ENCODE results near the gene ATG12.

The ATG12 gene

GRCh38 chr5:115875447-115875846 is 34.1 kb upstream of the ATG12 start:
- Histone ChIP-seq H3K9me3 (ENCODE audit: insufficient read depth, low read length) (no peaks in the 10 kb centered on the region), H3K27me3 (ENCODE audit: low read depth, low read length) (no peaks in the 10 kb centered on the region), H3K4me2 (ENCODE audit: low read length) (no peak overlapping the region), H3K27ac (ENCODE audit: low read length) (no peak overlapping the region), H4K20me1 (ENCODE audit: insufficient read depth, low read length) (no peaks in the 10 kb centered on the region), H3K4me1 (ENCODE audit: low read length) (no peaks in the 10 kb centered on the region), H3K9ac (ENCODE audit: low read length) (no peak overlapping the region), H3K79me2 (ENCODE audit: low read length) (no peaks in the 10 kb centered on the region), H2AFZ (ENCODE audit: low read depth, low read length) (no peak overlapping the region), H3K36me3 (replicated peaks; ENCODE audit: low read depth, low read length) (peaks cover 13% of the 10 kb centered on the region), H3K4me3 (ENCODE audit: low read length) (no peak overlapping the region)
- TF ChIP-seq CTCF (IDR thresholded peaks at IDR 0.05; ENCODE audit: low read depth, low read length), result no peak
- no peak for TF ChIP-seq EZH2phosphoT487 (IDR thresholded peaks at IDR 0.05; ENCODE audit: low read depth)

GRCh38 chr5:115873392-115873791 is 32.0 kb upstream of the ATG12 start:
- no peaks in the 10 kb centered on the region for H3K79me2 ChIP-seq (ENCODE audit: low read length)
- peaks cover 18% of the 10 kb centered on the region for H3K36me3 ChIP-seq (replicated peaks; ENCODE audit: low read depth, low read length)
- no peak overlapping the region for H3K9ac ChIP-seq (ENCODE audit: low read length)

GRCh38 chr5:115872447-115872846 is 31.1 kb upstream of the ATG12 start:
- Histone ChIP-seq H4K20me1 (ENCODE audit: insufficient read depth, low read length) (no peaks in the 10 kb centered on the region), H3K27ac (ENCODE audit: low read length) (no peak overlapping the region), H3K9ac (ENCODE audit: low read length) (no peak overlapping the region), H3K36me3 (replicated peaks; ENCODE audit: low read depth, low read length) (peaks cover 18% of the 10 kb centered on the region), H3K27me3 (ENCODE audit: low read depth, low read length) (no peaks in the 10 kb centered on the region), H3K4me2 (ENCODE audit: low read length) (no peak overlapping the region), H3K4me3 (ENCODE audit: low read length) (no peak overlapping the region), H3K9me3 (ENCODE audit: insufficient read depth, low read length) (no peaks in the 10 kb centered on the region), H3K79me2 (ENCODE audit: low read length) (no peaks in the 10 kb centered on the region), H2AFZ (ENCODE audit: low read depth, low read length) (no peak overlapping the region), H3K4me1 (ENCODE audit: low read length) (no peaks in the 10 kb centered on the region)
- TF ChIP-seq EZH2phosphoT487 (IDR thresholded peaks at IDR 0.05; ENCODE audit: low read depth), result no peak
- TF ChIP-seq CTCF (IDR thresholded peaks at IDR 0.05; ENCODE audit: low read depth, low read length), result no peak

More at GRCh38 chr5:115873392-115873791, 32.0 kb upstream of the ATG12 start:
- Histone ChIP-seq H3K4me2 (ENCODE audit: low read length) (no peak overlapping the region), H3K4me1 (ENCODE audit: low read length) (no peaks in the 10 kb centered on the region), H4K20me1 (ENCODE audit: insufficient read depth, low read length) (no peaks in the 10 kb centered on the region), H3K27me3 (ENCODE audit: low read depth, low read length) (no peaks in the 10 kb centered on the region), H3K27ac (ENCODE audit: low read length) (no peak overlapping the region), H3K9me3 (ENCODE audit: insufficient read depth, low read length) (no peaks in the 10 kb centered on the region), H3K4me3 (ENCODE audit: low read length) (no peak overlapping the region), H2AFZ (ENCODE audit: low read depth, low read length) (no peak overlapping the region)
- TF ChIP-seq EZH2phosphoT487 (IDR thresholded peaks at IDR 0.05; ENCODE audit: low read depth) (no peak), CTCF (IDR thresholded peaks at IDR 0.05; ENCODE audit: low read depth, low read length) (no peak)

- no peak overlapping the region for H3K4me3 ChIP-seq (ENCODE audit: low read length)
- no peak overlapping the region for H2AFZ ChIP-seq (ENCODE audit: low read depth, low read length)
- H3K9ac ChIP-seq (ENCODE audit: low read length), result no peak overlapping the region
- H4K20me1 ChIP-seq (ENCODE audit: insufficient read depth, low read length), result peaks cover 12% of the 10 kb centered on the region
- peaks cover 7% of the 10 kb centered on the region for H3K4me1 ChIP-seq (ENCODE audit: low read length)
- peaks cover 13% of the 10 kb centered on the region for H3K36me3 ChIP-seq (replicated peaks; ENCODE audit: low read depth, low read length)
- no peak overlapping the region for H3K4me2 ChIP-seq (ENCODE audit: low read length)
- no peaks in the 10 kb centered on the region for H3K9me3 ChIP-seq (ENCODE audit: insufficient read depth, low read length)
- H3K27me3 ChIP-seq (ENCODE audit: low read depth, low read length), result no peaks in the 10 kb centered on the region
- no peak for TF ChIP-seq CTCF (IDR thresholded peaks at IDR 0.05; ENCODE audit: low read depth, low read length)
- TF ChIP-seq EZH2phosphoT487 (IDR thresholded peaks at IDR 0.05; ENCODE audit: low read depth), result no peak
- H3K79me2 ChIP-seq (ENCODE audit: low read length), result no peaks in the 10 kb centered on the region
- H3K27ac ChIP-seq (ENCODE audit: low read length), result no peak overlapping the region
Measured at GRCh38 chr5:115869256-115869795, 28.0 kb upstream of the ATG12 start.

Measured in OCI-LY3 (cell line).